HepG2 (cell line): ENCODE results near the gene SRXN1. TPM values are rescaled to one million over a fixed set of nuclear protein-coding genes. Genes with fewer than 3 reads are reported as not detected.

Source experiments
- AGO2 ChIP-seq: fragments of 200-400 bp; formaldehyde crosslinking; optimal IDR thresholded peaks from 2 replicates; pipeline ENCODE3; 2017; ENCODE audit warnings: mild to moderate bottlenecking, low read depth, low read length, moderate library complexity
- FOXC1 ChIP-seq: sonication (generic); formaldehyde crosslinking; IDR thresholded peaks from 2 replicates; pipeline ENCODE4 v1.8.0; 2022; ENCODE audit warnings: mild to moderate bottlenecking, missing genetic modification reagents, borderline replicate concordance
- HCFC1 ChIP-seq: fragments of 150-350 bp; IDR thresholded peaks from 2 replicates; pipeline ENCODE4 v1.6.1; 2014; ENCODE audit warnings: low read depth, low read length
- HOXA9 ChIP-seq: sonication (generic); formaldehyde crosslinking; IDR thresholded peaks from 2 replicates; pipeline ENCODE4 v1.8.1; 2022; ENCODE audit warnings: missing genetic modification reagents, mild to moderate bottlenecking, moderate library complexity, borderline replicate concordance
- KDM4B ChIP-seq: sonication (generic); formaldehyde crosslinking; IDR thresholded peaks from 2 replicates; pipeline ENCODE4 v1.4.0; 2020; ENCODE audit warnings: missing genetic modification reagents
- KMT2A ChIP-seq: sonication (generic); formaldehyde crosslinking; IDR thresholded peaks from 2 replicates; pipeline ENCODE4 v1.4.0; 2020; ENCODE audit warnings: missing genetic modification reagents
- KMT2B ChIP-seq: IDR thresholded peaks from 2 replicates; pipeline ENCODE4 v1.6.1; 2016; ENCODE audit warnings: missing genetic modification reagents, missing compliant biosample characterization
- MTA1 ChIP-seq: sonication (generic); formaldehyde crosslinking; IDR thresholded peaks from 2 replicates; pipeline ENCODE4 v1.4.0; 2020; ENCODE audit warnings: missing genetic modification reagents, mild to moderate bottlenecking, borderline replicate concordance
- NFE2L1 ChIP-seq: sonication (generic); formaldehyde crosslinking; IDR thresholded peaks from 2 replicates; pipeline ENCODE4 v1.4.0; 2020; ENCODE audit warnings: missing genetic modification reagents, mild to moderate bottlenecking, borderline replicate concordance
- RBM39 ChIP-seq: fragments of 200-400 bp; formaldehyde crosslinking; IDR thresholded peaks from one replicate; pipeline ENCODE4 v1.6.1; 2018; ENCODE audit warnings: antibody characterized with exemption, mild to moderate bottlenecking, low read depth, low read length; ENCODE audit not compliant: poor library complexity, severe bottlenecking
- SP2 ChIP-seq: sonication (generic); formaldehyde crosslinking; IDR thresholded peaks from 2 replicates; pipeline ENCODE4 v1.5.1; 2020; ENCODE audit warnings: mild to moderate bottlenecking, missing genetic modification reagents
- XBP1 ChIP-seq: sonication (generic); formaldehyde crosslinking; IDR thresholded peaks from 2 replicates; pipeline ENCODE4 v1.5.0; 2020; ENCODE audit warnings: missing genetic modification reagents
- ZNF124 ChIP-seq: sonication (generic); formaldehyde crosslinking; IDR thresholded peaks from 2 replicates; pipeline ENCODE4 v1.4.0; 2020; ENCODE audit warnings: missing genetic modification reagents
- ZNF17 ChIP-seq: sonication (generic); formaldehyde crosslinking; IDR thresholded peaks from 2 replicates; pipeline ENCODE4 v1.5.0; 2020; ENCODE audit warnings: mild to moderate bottlenecking, missing genetic modification reagents
- ZNF263 ChIP-seq: sonication (generic); formaldehyde crosslinking; IDR thresholded peaks from 2 replicates; pipeline ENCODE4 v1.4.0; 2020; ENCODE audit warnings: missing genetic modification reagents
- ZNF468 ChIP-seq: sonication (generic); formaldehyde crosslinking; IDR thresholded peaks from 2 replicates; pipeline ENCODE4 v1.8.0; 2022; ENCODE audit warnings: mild to moderate bottlenecking, moderate library complexity, missing genetic modification reagents
- polyA plus RNA-seq, 8 experiments: library from polyadenylated mRNA; depleted of rRNA in 3 of 8; stranded (reverse) in 7 of 8; unstranded in 1 of 8; fragments of >200 nt; fragmentation: Illumina TruSeq in 4 of 8; extraction: Trizol in 4 of 8; gene quantifications; 2 replicates each; pipeline versions ENCODE4 v1.2.1 to v1.2.3, GENCODE V29; 2011 to 2016; ENCODE audit warnings: low read depth in 4 of 8, missing spikeins in 1 of 8, mixed read lengths in 1 of 8; ENCODE audit not compliant: insufficient read depth in 1 of 8
- total RNA-seq, 5 experiments: library from RNA; depleted of rRNA; stranded (reverse); fragments of >200 nt; fragmentation: Illumina TruSeq; extraction: Trizol; gene quantifications; 2 replicates each; pipeline ENCODE4 v1.2.3, GENCODE V29; 2016; ENCODE audit warnings: low read depth in 1 of 5
- TF ChIP-seq, protein P1 (sequence below): sonication (generic); formaldehyde crosslinking; conservative IDR thresholded peaks from 2 replicates; pipeline ENCODE4 v1.4.0; 2020; ENCODE audit warnings: mild to moderate bottlenecking, missing genetic modification reagents, moderate library complexity
- TF ChIP-seq, protein P2 (sequence below): sonication (generic); formaldehyde crosslinking; IDR thresholded peaks from 2 replicates; pipeline ENCODE4 v1.4.0; 2020; ENCODE audit warnings: missing genetic modification reagents, borderline replicate concordance
- TF ChIP-seq, protein P3 (sequence below): sonication (generic); formaldehyde crosslinking; IDR thresholded peaks from 2 replicates; pipeline ENCODE4 v1.5.1; 2020; ENCODE audit warnings: missing genetic modification reagents, mild to moderate bottlenecking, borderline replicate concordance

SRXN1 gene
- total and polyA plus RNA-seq, 2 of the 13 experiments (the other 11 are each of a cell fraction or from before 2014, with no cell fraction given) = 29.9 to 87.7 TPM

DNA sequence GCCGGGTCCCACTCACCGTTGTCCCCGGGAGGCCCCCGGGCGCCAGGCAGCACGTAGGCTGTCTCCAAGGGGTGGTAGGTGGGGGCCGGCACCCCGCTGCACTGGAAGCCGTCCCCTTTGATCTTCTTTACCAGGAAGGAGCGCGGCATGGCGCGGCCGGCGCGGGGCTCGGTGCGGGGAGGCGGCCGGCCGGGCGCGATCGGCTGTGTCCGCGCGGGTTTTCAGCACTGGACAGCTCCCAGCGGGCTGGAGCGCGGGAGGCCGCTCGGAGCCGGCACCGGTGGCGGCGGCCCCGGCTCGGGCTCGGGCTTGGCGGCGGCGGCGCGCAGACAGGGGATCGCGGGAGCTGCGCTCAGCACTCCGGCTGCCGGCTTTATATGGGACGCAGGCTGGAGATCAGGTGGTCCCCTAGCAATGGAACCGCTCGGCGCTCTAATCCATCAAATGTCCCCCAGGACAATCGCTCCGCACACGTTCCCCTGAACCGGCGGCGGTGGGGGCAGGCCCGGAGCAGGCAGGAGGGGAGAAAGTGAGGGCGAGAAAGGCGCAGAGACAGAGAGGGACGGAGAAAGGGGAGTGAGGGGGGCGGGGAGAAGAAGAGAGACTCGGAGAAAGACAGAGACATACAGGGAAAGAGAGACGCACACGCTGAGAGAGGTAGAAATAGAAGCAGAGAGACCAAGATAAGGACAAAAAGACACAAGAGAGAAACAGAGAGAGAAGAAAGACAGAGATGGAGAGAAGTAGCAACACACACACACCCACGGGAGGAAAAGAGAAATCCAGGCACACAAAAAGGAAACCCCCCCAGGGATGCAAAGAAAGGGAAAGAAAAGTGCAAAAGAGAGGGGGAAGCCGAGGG is 22.7 kb upstream of the SRXN1 start, which contains the start of gene SCRT2 (continued):
- TF ChIP-seq ZNF17 (CRISPR knock-in tag) (no peak), KDM4B (CRISPR knock-in tag) (no peak), HCFC1 (no peak; the same call in 1 of the 2 replicates), KMT2A (CRISPR knock-in tag) (no peak; the same call in 1 of the 2 replicates), HOXA9 (CRISPR knock-in tag) (peak; percentile 98), ZNF263 (peak; percentile 79; the same call in 1 of the 2 replicates), FOXC1 (CRISPR knock-in tag) (peak; percentile 94; the same call in 1 of the 2 replicates), NFE2L1 (CRISPR knock-in tag) (no peak), ZNF124 (CRISPR knock-in tag) (peak; percentile 93; the same call in 1 of the 2 replicates), KMT2B (CRISPR knock-in tag) (peak; percentile 67), MTA1 (CRISPR knock-in tag) (peak; percentile 77; the same call in 1 of the 2 replicates), SP2 (CRISPR knock-in tag) (no peak), ZNF468 (peak; percentile 95), XBP1 (CRISPR knock-in tag) (peak; percentile 48; the same call in 1 of the 2 replicates), AGO2 (no peak), RBM39 (peak; percentile 26)
- TF ChIP-seq, protein P1, sequence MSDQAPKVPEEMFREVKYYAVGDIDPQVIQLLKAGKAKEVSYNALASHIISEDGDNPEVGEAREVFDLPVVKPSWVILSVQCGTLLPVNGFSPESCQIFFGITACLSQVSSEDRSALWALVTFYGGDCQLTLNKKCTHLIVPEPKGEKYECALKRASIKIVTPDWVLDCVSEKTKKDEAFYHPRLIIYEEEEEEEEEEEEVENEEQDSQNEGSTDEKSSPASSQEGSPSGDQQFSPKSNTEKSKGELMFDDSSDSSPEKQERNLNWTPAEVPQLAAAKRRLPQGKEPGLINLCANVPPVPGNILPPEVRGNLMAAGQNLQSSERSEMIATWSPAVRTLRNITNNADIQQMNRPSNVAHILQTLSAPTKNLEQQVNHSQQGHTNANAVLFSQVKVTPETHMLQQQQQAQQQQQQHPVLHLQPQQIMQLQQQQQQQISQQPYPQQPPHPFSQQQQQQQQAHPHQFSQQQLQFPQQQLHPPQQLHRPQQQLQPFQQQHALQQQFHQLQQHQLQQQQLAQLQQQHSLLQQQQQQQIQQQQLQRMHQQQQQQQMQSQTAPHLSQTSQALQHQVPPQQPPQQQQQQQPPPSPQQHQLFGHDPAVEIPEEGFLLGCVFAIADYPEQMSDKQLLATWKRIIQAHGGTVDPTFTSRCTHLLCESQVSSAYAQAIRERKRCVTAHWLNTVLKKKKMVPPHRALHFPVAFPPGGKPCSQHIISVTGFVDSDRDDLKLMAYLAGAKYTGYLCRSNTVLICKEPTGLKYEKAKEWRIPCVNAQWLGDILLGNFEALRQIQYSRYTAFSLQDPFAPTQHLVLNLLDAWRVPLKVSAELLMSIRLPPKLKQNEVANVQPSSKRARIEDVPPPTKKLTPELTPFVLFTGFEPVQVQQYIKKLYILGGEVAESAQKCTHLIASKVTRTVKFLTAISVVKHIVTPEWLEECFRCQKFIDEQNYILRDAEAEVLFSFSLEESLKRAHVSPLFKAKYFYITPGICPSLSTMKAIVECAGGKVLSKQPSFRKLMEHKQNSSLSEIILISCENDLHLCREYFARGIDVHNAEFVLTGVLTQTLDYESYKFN (CRISPR knock-in tag) = no peak
- TF ChIP-seq, protein P2, sequence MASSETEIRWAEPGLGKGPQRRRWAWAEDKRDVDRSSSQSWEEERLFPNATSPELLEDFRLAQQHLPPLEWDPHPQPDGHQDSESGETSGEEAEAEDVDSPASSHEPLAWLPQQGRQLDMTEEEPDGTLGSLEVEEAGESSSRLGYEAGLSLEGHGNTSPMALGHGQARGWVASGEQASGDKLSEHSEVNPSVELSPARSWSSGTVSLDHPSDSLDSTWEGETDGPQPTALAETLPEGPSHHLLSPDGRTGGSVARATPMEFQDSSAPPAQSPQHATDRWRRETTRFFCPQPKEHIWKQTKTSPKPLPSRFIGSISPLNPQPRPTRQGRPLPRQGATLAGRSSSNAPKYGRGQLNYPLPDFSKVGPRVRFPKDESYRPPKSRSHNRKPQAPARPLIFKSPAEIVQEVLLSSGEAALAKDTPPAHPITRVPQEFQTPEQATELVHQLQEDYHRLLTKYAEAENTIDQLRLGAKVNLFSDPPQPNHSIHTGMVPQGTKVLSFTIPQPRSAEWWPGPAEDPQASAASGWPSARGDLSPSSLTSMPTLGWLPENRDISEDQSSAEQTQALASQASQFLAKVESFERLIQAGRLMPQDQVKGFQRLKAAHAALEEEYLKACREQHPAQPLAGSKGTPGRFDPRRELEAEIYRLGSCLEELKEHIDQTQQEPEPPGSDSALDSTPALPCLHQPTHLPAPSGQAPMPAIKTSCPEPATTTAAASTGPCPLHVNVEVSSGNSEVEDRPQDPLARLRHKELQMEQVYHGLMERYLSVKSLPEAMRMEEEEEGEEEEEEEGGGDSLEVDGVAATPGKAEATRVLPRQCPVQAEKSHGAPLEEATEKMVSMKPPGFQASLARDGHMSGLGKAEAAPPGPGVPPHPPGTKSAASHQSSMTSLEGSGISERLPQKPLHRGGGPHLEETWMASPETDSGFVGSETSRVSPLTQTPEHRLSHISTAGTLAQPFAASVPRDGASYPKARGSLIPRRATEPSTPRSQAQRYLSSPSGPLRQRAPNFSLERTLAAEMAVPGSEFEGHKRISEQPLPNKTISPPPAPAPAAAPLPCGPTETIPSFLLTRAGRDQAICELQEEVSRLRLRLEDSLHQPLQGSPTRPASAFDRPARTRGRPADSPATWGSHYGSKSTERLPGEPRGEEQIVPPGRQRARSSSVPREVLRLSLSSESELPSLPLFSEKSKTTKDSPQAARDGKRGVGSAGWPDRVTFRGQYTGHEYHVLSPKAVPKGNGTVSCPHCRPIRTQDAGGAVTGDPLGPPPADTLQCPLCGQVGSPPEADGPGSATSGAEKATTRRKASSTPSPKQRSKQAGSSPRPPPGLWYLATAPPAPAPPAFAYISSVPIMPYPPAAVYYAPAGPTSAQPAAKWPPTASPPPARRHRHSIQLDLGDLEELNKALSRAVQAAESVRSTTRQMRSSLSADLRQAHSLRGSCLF = no peak
- TF ChIP-seq, protein P3, sequence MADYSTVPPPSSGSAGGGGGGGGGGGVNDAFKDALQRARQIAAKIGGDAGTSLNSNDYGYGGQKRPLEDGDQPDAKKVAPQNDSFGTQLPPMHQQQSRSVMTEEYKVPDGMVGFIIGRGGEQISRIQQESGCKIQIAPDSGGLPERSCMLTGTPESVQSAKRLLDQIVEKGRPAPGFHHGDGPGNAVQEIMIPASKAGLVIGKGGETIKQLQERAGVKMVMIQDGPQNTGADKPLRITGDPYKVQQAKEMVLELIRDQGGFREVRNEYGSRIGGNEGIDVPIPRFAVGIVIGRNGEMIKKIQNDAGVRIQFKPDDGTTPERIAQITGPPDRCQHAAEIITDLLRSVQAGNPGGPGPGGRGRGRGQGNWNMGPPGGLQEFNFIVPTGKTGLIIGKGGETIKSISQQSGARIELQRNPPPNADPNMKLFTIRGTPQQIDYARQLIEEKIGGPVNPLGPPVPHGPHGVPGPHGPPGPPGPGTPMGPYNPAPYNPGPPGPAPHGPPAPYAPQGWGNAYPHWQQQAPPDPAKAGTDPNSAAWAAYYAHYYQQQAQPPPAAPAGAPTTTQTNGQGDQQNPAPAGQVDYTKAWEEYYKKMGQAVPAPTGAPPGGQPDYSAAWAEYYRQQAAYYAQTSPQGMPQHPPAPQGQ (CRISPR knock-in tag) = no peak
